SHP77 (cell line): Measurements from ENCODE around the gene DYTN.
A peak's percentile ranks its signal among the peaks of the same experiment; 100 is the strongest.

Experiments used
- DNase-seq, 2 experiments: peaks; one replicate each; lab custom pipeline; 2025; lab: John Stamatoyannopoulos, UW

DYTN gene

GRCh38 chr2:206700156-206700555 is 18.0 kb downstream of the DYTN start:
- DNase-seq: no peak

- no peak for DNase-seq
These were observed 19.4 kb downstream of the DYTN start for GRCh38 chr2:206698811-206699210.

DNA sequence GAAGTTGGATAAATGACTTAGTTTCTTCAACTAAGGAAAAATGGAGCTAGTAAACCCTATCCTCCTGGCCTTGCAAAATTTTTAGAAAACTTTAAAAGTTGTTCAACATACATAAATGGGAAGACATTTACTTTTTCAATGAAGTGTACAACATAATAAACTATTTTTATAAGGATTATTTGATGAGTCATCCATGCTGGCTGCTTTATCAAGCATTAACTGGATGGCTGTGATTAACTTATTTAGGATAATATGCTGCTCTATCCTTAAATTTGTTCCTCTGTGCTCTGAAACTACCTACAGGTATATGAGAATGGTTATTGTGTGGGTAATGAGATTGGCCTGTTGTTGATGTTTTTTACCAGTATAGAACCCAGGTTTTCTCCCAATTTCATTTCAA is 21.3 kb downstream of the DYTN start:
- no peak for DNase-seq

DNA sequence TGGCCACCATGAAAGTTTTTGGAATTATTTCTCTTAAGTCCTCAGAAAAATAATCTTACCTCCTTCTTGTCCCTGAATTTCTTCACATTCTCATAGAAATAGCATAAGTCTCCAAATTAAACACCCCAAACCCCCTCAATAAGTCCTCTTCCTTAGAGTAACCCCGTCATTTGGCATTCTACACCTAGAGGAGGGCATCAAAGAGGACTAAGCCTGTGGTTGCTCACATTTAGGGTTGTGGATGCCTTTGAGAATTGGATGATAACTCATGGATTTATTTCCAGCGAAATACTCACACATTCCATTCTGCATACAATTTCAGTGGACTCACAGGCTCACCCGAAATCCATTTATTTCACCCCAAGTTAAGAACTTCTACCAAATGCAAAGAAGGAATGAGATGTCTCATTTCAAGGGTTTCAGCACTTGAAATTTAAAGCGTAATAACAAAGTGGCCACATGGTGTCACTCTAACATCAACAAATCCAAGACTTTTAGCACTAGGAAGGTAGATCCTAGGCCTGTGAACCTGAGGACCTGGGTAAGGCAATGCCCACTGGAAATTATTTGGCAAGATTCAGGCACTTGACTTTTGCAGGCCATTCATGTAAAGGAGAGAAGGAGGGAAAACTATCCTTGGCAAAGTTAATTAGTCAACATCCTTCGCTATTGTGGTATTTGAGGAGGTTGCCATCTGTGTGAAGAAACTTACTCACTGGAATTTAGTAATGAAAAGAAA is 24.6 kb downstream of the DYTN start:
- DNase-seq: peak; percentile 52 to 54

DNA sequence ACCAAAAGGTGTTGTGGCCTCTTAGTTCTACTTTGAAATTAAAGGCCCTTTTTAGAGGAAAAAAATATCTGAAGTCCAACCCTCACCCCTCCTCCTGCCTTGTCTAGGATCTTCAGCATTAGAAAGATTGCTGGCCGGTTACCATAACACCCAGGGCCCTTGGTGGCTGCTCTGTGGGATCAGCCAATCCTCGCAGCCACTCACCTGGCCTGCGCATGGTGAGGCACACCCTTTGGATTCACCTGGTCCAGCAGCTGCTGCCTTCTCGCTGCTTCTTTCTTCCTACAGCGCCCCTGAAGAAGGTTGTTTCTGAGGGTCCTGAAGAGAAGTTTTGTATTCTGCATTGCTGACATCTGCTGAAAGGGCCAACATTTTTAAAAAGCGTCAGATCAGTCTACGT is 25.2 kb downstream of the DYTN start:
- no peak for DNase-seq

GRCh38 chr2:206688990-206689389 is 29.2 kb downstream of the DYTN start:
- DNase-seq: no peak

DNA sequence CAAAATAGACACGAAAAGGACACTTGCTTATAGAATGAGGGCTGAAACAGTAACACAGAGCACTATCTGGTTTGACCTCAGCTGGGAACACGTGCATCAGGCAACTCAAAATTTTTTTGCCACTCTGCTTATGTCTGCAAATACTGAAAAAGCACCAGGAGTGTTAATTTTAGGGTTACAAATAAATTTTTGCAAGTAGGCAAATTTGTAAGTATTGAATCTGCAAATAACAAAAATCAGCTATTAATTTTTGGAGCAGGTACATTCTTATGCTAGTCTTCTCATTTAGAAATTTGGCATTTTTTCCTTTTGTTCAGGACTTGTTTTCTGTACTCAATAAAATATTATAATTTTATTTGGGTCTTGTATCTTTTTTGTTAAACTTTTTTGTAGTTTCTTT is 29.7 kb downstream of the DYTN start:
- DNase-seq: no peak

GRCh38 chr2:206683546-206683945 is 34.6 kb downstream of the DYTN start:
- no peak for DNase-seq

GRCh38 chr2:206670531-206671319 is 47.5 kb downstream of the DYTN start:
- no peak for DNase-seq

GRCh38 chr2:206665251-206665650 is 52.9 kb downstream of the DYTN start:
- no peak for DNase-seq

- DNase-seq: no peak
These were observed 61.1 kb downstream of the DYTN start for GRCh38 chr2:206657087-206657486.

DNA sequence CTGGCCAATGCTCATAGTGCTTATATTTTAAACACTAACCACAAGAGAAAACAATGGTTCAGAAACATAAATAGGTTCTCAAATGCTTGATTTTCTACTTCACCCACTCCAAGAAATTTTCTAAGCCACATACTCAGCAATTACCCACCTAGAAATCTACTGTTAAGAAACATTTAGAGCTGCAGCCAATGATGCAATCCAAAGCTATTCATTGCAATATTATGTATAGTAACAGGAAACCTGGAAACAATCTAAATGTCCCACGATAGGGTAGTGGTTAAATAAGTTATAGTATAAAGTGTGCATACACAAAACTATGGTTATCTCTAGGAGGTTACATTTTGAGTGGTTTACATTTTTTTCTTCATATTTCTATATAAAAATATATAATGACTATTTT is 70.2 kb downstream of the DYTN start:
- DNase-seq: no peak

- DNase-seq: no peak
These were observed 75.8 kb downstream of the DYTN start, which contains the start of gene FAM237A for GRCh38 chr2:206642075-206643025. Gene FAM237A (plus strand): TSS chr2:206642487. CDS start chr2:206644237, 1,750 bp downstream.

- no peak for DNase-seq
These were observed 77.0 kb downstream of the DYTN start for GRCh38 chr2:206641226-206641625.

- no peak for DNase-seq
These were observed 78.6 kb downstream of the DYTN start for GRCh38 chr2:206639636-206640035.

DNA sequence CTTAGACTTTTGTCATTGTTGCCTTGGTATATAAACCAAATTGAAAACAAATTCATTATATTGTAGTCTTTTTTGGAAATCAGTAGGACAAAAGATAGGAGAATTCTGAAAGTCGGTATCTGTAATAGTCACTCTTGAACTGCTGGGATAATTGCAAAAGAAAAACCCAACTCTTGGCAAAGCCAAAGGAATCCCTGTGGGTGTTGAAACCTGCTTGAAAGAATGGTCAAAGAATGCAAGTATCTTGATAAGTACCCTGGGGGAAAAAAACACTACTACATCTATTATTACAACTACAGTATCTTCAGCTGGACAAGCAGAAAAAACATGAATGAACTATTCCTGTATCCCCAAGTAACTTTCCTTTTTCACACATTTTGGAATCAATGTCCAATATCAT is 83.2 kb downstream of the DYTN start:
- no peak for DNase-seq

DNA sequence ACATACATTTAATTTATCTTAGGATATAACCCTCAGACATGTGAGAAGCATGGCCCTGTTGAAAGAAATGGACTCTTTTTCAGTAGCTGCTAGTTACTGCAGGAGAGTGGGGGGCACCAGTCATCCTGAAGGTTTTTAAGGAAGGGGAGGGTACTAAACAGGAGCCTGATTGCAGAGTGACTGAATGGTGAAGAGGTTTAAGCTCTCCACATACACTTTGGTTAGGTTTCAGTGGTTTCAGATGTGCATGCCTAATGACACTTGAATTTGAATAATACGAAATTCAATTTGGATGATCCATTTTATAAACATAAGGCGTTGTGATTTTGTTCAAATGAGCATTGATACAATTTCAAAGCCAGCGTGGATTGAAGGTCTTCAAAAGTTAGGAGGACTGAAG is 86.9 kb downstream of the DYTN start:
- DNase-seq: no peak

- DNase-seq: no peak
These were observed 90.6 kb downstream of the DYTN start for GRCh38 chr2:206627632-206628031.

- no peak for DNase-seq
These were observed 92.1 kb downstream of the DYTN start for GRCh38 chr2:206626108-206626507.

DNA sequence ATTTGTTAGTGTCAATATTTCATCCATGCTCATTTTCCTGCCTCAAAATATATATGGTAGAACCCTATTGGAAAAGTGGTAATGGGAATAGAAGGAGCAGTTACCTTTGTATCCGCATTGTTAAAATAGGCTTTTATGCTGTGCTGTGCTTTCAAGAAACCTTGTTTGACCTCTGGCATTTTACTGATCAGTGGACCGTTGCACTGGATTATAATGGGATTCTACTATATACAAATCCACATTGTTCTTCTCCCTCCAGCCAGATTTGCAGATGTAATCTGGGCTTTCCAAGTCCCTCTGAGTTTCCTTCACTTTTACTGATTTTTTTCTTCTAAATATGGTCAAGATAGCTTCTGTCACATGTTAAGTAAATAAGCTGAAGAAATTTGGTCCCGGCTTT is 99.2 kb downstream of the DYTN start:
- DNase-seq: no peak

GRCh38 chr2:206616151-206616550 is 102.0 kb downstream of the DYTN start:
- no peak for DNase-seq

DNA sequence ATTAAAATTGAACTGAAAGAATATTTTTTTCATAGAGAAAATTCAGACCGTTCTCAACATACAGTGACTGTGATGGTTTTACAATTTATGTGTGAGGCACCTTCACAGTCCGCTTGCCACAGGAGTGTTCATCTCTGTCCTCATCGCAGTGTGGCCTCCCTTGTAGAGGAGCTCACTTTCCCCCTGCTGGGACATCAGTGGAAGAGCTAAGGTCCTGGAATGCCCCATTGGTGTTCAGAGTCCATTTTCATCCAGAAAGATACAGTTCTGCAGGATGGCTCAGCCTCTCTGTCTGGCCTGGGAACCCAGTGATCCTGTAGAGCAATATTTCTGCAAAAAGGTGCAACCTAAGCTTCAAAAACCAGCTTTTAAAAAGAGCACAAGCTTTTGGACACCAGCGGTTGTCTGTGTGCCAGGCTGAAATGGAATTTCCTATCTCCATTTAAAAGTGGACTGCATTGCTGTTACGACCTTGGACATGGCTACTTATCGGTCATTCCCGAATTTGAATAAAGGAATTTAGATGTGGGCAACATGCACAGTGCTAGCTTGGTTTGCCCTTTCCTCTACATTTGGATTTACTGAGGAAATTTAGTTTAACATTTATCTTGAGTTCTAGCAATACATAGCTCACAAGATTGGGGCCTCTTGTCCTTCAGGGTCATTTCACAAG is 102.6 kb downstream of the DYTN start:
- no peak for DNase-seq
